Measurements from ENCODE around the gene NFATC1. TPM values are rescaled to one million over a fixed set of nuclear protein-coding genes. Genes with fewer than 3 reads are reported as not detected.

NFATC1 gene
- total RNA-seq, 4 donors from 2014 or later, result 5.3 to 19.1 (median 11.8) TPM

GRCh38 chr18:79402977-79403722 is 7.4 kb downstream of the NFATC1 start:
- Histone ChIP-seq H3K27me3 (peaks cover 48% of the 10 kb centered on the region), H3K36me3 (no peaks in the 10 kb centered on the region), H3K4me1 (peaks cover 13 to 42% (median 30%) of the 10 kb centered on the region in 4 donors), H3K27ac (peak overlapping the region; percentile 14 to 86 (median 64)), H3K4me3 (no peak overlapping the region), H3K9me3 (no peaks in the 10 kb centered on the region)
- TF ChIP-seq CTCF (IDR thresholded peaks at IDR 0.05) (no peak), POLR2A (IDR thresholded peaks at IDR 0.05) (no peak), POLR2AphosphoS5 (IDR thresholded peaks at IDR 0.05) (no peak), EP300 (IDR thresholded peaks at IDR 0.05; ENCODE audit: low read depth) (no peak)
- peak; percentile 42 for DNase-seq
- intact Hi-C loops (cut with DNase I; ENCODE audit: low total_unique reads), result no loop called here
- in situ Hi-C loops (cut with MboI; ENCODE audit: low pct_ligation_motif_present in 1 of 4, low pct_unique_long_range_greater_than_20kb in 1 of 4, low sequenced_read_pairs in 3 of 4), result no loop called here
- WGBS, 2 donors (ENCODE audit: low coverage in 1 of 2), result 39 to 67% methylated on average over 3 to 27 of the region's 27 CpGs

GRCh38 chr18:79403723-79404566 is 8.2 kb downstream of the NFATC1 start:
- intact Hi-C loops (cut with DNase I; ENCODE audit: low total_unique reads) (no loop called here), in situ Hi-C loops (cut with MboI; ENCODE audit: low pct_ligation_motif_present in 1 of 4, low pct_unique_long_range_greater_than_20kb in 1 of 4, low sequenced_read_pairs in 3 of 4) (no loop called here)
- H3K9me3 ChIP-seq, result no peaks in the 10 kb centered on the region
- WGBS, 2 donors (ENCODE audit: low coverage in 1 of 2), result 63 to 71% methylated on average over 11 to 31 of the region's 31 CpGs
- H3K4me1 ChIP-seq, result peaks cover 13 to 38% (median 29%) of the 10 kb centered on the region in 4 donors
- no peaks in the 10 kb centered on the region for H3K36me3 ChIP-seq
- peak overlapping the region; percentile 14 to 86 (median 64) for H3K27ac ChIP-seq
- no peak for DNase-seq
- no peak overlapping the region for H3K4me3 ChIP-seq
- H3K27me3 ChIP-seq, result peaks cover 40% of the 10 kb centered on the region
- TF ChIP-seq EP300 (IDR thresholded peaks at IDR 0.05; ENCODE audit: low read depth) (no peak), POLR2A (IDR thresholded peaks at IDR 0.05) (no peak), POLR2AphosphoS5 (IDR thresholded peaks at IDR 0.05) (no peak), CTCF (IDR thresholded peaks at IDR 0.05) (no peak)

GRCh38 chr18:79404567-79404910 is 8.8 kb downstream of the NFATC1 start:
- Histone ChIP-seq H3K36me3 (no peaks in the 10 kb centered on the region), H3K4me3 (no peak overlapping the region), H3K9me3 (no peaks in the 10 kb centered on the region), H3K27me3 (peaks cover 34% of the 10 kb centered on the region), H3K27ac (peak overlapping the region; percentile 14 to 86 (median 60)), H3K4me1 (peaks cover 9 to 34% (median 26%) of the 10 kb centered on the region in 4 donors)
- TF ChIP-seq POLR2A (IDR thresholded peaks at IDR 0.05) (no peak), POLR2AphosphoS5 (IDR thresholded peaks at IDR 0.05) (no peak), EP300 (IDR thresholded peaks at IDR 0.05; ENCODE audit: low read depth) (no peak), CTCF (IDR thresholded peaks at IDR 0.05) (no peak)
- 71% methylated on average over 12 of the region's 12 CpGs; no CpG with 5 or more reads in 1 of the 2 donors for WGBS, 2 donors (ENCODE audit: low coverage in 1 of 2)
- no peak for DNase-seq
- intact Hi-C loops (cut with DNase I; ENCODE audit: low total_unique reads), result no loop called here
- in situ Hi-C loops (cut with MboI; ENCODE audit: low pct_ligation_motif_present in 1 of 4, low pct_unique_long_range_greater_than_20kb in 1 of 4, low sequenced_read_pairs in 3 of 4), result no loop called here

All from transverse colon (tissue), 4 donors.